GM12878 (cell line): ENCODE results near the gene TMSB10. TPM values are rescaled to one million over a fixed set of nuclear protein-coding genes. Genes with fewer than 3 reads are reported as not detected.

ENCODE experiments used
- EP300 ChIP-seq, 2 experiments: fragments of 150-350 bp in 1 of 2; IDR thresholded peaks; 2 replicates each; pipeline ENCODE4 v1.6.1; 2011 to 2012; ENCODE audit warnings: low read depth in 2 of 2, low read length in 2 of 2, borderline replicate concordance in 1 of 2, improper control_type of control experiment in 1 of 2, inconsistent platforms in 1 of 2; ENCODE audit not compliant: control insufficient read depth in 1 of 2
- HDAC2 ChIP-seq: fragments of 200-600 bp; sonication (generic); IDR thresholded peaks from 2 replicates; pipeline ENCODE4 v1.6.1; 2017
- IKZF2 ChIP-seq, 2 experiments: fragments of 450-650 bp; IDR thresholded peaks; 2 replicates each; pipeline ENCODE4 v1.6.1; 2017; ENCODE audit warnings: mild to moderate bottlenecking in 2 of 2, moderate library complexity in 2 of 2
- JUNB ChIP-seq: IDR thresholded peaks from 2 replicates; pipeline ENCODE4 v1.6.1; 2016; ENCODE audit warnings: antibody characterized with exemption, mild to moderate bottlenecking
- MEF2A ChIP-seq: IDR thresholded peaks from 2 replicates; pipeline ENCODE4 v1.6.1; 2011; ENCODE audit warnings: low read depth, mild to moderate bottlenecking, low read length, moderate library complexity; ENCODE audit not compliant: insufficient read depth
- NFYB ChIP-seq: IDR thresholded peaks from 2 replicates; pipeline ENCODE4 v1.6.1; 2011; ENCODE audit warnings: low read depth, mild to moderate bottlenecking, low read length, improper control_type of control experiment, moderate library complexity; ENCODE audit not compliant: insufficient read depth
- POU2F2 ChIP-seq: IDR thresholded peaks from 3 replicates; pipeline ENCODE4 v1.6.1; 2011; ENCODE audit warnings: low read depth, mild to moderate bottlenecking, low read length, borderline replicate concordance
- REST ChIP-seq: IDR thresholded peaks from 2 replicates; pipeline ENCODE4 v1.6.1; 2012; ENCODE audit warnings: mild to moderate bottlenecking, low read depth, low read length
- RUNX3 ChIP-seq: IDR thresholded peaks from 2 replicates; pipeline ENCODE4 v1.6.1; 2012; ENCODE audit warnings: low read length, inconsistent platforms
- SREBF1 ChIP-seq: IDR thresholded peaks from 2 replicates; pipeline ENCODE4 v1.6.1; 2012; ENCODE audit warnings: mild to moderate bottlenecking, low read length
- TBL1XR1 ChIP-seq: IDR thresholded peaks from 2 replicates; pipeline ENCODE4 v1.6.1; 2012; ENCODE audit warnings: low read depth, low read length, improper control_type of control experiment
- WRNIP1 ChIP-seq: IDR thresholded peaks from 2 replicates; pipeline ENCODE4 v1.6.1; 2011; ENCODE audit warnings: low read depth, low read length, improper control_type of control experiment, borderline replicate concordance
- ZBED1 ChIP-seq: IDR thresholded peaks from 2 replicates; pipeline ENCODE4 v1.6.1; 2016; ENCODE audit warnings: borderline replicate concordance
- ZBTB11 ChIP-seq: fragments of 450-650 bp; formaldehyde crosslinking; IDR thresholded peaks from 2 replicates; pipeline ENCODE4 v1.5.0; 2022; ENCODE audit warnings: mild to moderate bottlenecking, missing genetic modification characterization
- polyA plus RNA-seq, 11 experiments: library from polyadenylated mRNA; depleted of rRNA in 4 of 11; unstranded in 6 of 11; stranded (reverse) in 5 of 11; fragments of >200 nt; fragmentation: Nextera tagmentation in 4 of 11; fragmentation: Illumina TruSeq in 1 of 11; extraction: Ambion mirVana in 4 of 11; extraction: Trizol in 1 of 11; gene quantifications; 1 replicate in 1 of 11; 2 replicates in 10 of 11; pipeline versions ENCODE4 v1.2.1 to v1.2.3, GENCODE V29; 2011 to 2016; ENCODE audit warnings: inconsistent platforms in 2 of 11, missing spikeins in 2 of 11, low read depth in 1 of 11
- total RNA-seq, 4 experiments: library from RNA; depleted of rRNA in 3 of 4; stranded (reverse); fragments of >200 nt in 3 of 4; fragmentation: Illumina TruSeq in 1 of 4; extraction: Trizol in 1 of 4; gene quantifications; 2 replicates each; pipeline versions ENCODE4 v1.2.1 to v1.2.3, GENCODE V29; 2013 to 2021
- TF ChIP-seq, protein P1 (sequence below): IDR thresholded peaks from 2 replicates; pipeline ENCODE4 v1.6.1; 2011; ENCODE audit warnings: low read depth, low read length, improper control_type of control experiment, borderline replicate concordance
- TF ChIP-seq, protein P2 (sequence below): fragments of 450-650 bp; IDR thresholded peaks from 2 replicates; pipeline ENCODE4 v1.6.1; 2014; ENCODE audit warnings: mild to moderate bottlenecking
- TF ChIP-seq, protein P3 (sequence below): fragments of 450-650 bp; IDR thresholded peaks from 2 replicates; pipeline ENCODE4 v1.6.1; 2018; ENCODE audit warnings: borderline replicate concordance, mild to moderate bottlenecking; ENCODE audit not compliant: partially characterized antibody

TMSB10 gene
- total and polyA plus RNA-seq, 10 of the 15 experiments (the other 5 are each of a cell fraction or from before 2014, with no cell fraction given), result 1,406 to 4,860 (median 3,381) TPM

DNA sequence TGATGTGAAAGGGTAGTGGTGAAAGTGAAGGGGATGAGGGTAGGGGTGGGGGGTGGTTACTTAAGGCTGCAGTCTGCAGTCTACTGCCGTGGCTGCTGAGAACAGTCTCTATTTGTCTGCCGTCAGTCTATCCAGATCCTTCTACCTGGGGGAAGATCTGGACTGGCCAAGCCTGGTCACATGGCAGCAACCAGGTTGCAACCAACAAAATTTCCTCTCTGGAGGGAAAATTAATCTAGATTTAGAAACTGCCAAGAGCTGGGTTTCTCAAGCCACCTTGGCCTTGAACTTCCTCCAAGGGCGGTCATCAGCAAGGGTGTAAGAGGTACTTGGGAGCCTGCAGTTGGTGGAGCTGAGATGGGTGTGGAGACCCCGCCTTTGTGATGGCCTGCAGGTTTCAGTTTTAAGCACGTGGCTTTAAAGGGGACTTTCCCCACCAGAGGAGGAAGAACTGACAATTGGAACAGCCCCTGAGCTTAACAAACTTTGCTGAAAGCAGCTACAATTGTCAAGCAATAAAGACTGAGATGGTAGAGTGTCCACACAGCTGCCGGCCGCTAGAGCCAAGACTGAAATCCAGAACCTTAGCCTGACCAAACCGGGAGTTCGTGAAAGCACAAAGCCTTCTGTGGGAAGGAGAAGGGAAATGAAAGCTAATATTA is 34.1 kb downstream of the TMSB10 start (continued):
- TF ChIP-seq EP300 (IDR thresholded peaks at IDR 0.05; ENCODE audit: borderline replicate concordance in 1 of 2, control insufficient read depth in 1 of 2, low read depth in 2 of 2, low read length in 2 of 2) (peak; percentile 51 to 54; a peak in 3 of 4 replicates), IKZF2 (IDR thresholded peaks at IDR 0.05) (peak; percentile 74; a peak in 3 of 4 replicates), SREBF1 (no peak), HDAC2 (no peak), MEF2A (0 out of 2 replicates have a peak, but pooled peaks have one; percentile 39), TBL1XR1 (peak; percentile 37; the same call in 1 of the 2 replicates), POU2F2 (peak; percentile 31; the same call in 1 of the 3 replicates), ZBED1 (0 out of 2 replicates have a peak, but pooled peaks have one; percentile 29), WRNIP1 (0 out of 2 replicates have a peak, but pooled peaks have one; percentile 62), NFYB (peak; percentile 78; the same call in 1 of the 2 replicates), REST (no peak), RUNX3 (peak; percentile 66; the same call in 1 of the 2 replicates), ZBTB11 (no peak), JUNB (no peak)
- TF ChIP-seq, protein P1, sequence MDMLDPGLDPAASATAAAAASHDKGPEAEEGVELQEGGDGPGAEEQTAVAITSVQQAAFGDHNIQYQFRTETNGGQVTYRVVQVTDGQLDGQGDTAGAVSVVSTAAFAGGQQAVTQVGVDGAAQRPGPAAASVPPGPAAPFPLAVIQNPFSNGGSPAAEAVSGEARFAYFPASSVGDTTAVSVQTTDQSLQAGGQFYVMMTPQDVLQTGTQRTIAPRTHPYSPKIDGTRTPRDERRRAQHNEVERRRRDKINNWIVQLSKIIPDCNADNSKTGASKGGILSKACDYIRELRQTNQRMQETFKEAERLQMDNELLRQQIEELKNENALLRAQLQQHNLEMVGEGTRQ, result peak; percentile 17
- TF ChIP-seq, protein P2, sequence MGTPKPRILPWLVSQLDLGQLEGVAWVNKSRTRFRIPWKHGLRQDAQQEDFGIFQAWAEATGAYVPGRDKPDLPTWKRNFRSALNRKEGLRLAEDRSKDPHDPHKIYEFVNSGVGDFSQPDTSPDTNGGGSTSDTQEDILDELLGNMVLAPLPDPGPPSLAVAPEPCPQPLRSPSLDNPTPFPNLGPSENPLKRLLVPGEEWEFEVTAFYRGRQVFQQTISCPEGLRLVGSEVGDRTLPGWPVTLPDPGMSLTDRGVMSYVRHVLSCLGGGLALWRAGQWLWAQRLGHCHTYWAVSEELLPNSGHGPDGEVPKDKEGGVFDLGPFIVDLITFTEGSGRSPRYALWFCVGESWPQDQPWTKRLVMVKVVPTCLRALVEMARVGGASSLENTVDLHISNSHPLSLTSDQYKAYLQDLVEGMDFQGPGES, result no peak
- TF ChIP-seq, protein P3, sequence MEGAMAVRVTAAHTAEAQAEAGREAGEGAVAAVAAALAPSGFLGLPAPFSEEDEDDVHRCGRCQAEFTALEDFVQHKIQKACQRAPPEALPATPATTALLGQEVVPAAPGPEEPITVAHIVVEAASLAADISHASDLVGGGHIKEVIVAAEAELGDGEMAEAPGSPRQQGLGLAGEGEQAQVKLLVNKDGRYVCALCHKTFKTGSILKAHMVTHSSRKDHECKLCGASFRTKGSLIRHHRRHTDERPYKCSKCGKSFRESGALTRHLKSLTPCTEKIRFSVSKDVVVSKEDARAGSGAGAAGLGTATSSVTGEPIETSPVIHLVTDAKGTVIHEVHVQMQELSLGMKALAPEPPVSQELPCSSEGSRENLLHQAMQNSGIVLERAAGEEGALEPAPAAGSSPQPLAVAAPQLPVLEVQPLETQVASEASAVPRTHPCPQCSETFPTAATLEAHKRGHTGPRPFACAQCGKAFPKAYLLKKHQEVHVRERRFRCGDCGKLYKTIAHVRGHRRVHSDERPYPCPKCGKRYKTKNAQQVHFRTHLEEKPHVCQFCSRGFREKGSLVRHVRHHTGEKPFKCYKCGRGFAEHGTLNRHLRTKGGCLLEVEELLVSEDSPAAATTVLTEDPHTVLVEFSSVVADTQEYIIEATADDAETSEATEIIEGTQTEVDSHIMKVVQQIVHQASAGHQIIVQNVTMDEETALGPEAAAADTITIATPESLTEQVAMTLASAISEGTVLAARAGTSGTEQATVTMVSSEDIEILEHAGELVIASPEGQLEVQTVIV, result no peak
